Mucosa of stomach (tissue), 1 donor: ENCODE measurements around the gene POLR2M.
A peak's percentile ranks its signal among the peaks of the same experiment; 100 is the strongest.

ENCODE experiments used
- H3K27me3 ChIP-seq: one replicate; pipeline ENCODE4 v1.7.0; 2013; ENCODE audit warnings: mild to moderate bottlenecking, low read length; ENCODE audit not compliant: control insufficient read depth, insufficient read depth
- H3K36me3 ChIP-seq: one replicate; pipeline ENCODE4 v1.7.0; 2013; ENCODE audit warnings: low read length; ENCODE audit not compliant: control insufficient read depth, insufficient read depth
- H3K4me1 ChIP-seq: one replicate; pipeline ENCODE4 v1.7.0; 2013; ENCODE audit warnings: mild to moderate bottlenecking, low read length; ENCODE audit not compliant: control insufficient read depth, insufficient read depth
- H3K4me3 ChIP-seq: one replicate; pipeline ENCODE4 v1.7.0; 2013; ENCODE audit warnings: low read length
- H3K9ac ChIP-seq: one replicate; pipeline ENCODE4 v1.7.0; 2013; ENCODE audit warnings: mild to moderate bottlenecking, low read length, moderate library complexity
- H3K9me3 ChIP-seq: one replicate; pipeline ENCODE4 v1.7.0; 2013; ENCODE audit warnings: mild to moderate bottlenecking, low read length, moderate library complexity; ENCODE audit not compliant: control insufficient read depth
- donor health status: Pancreatic carcinoma.

Gene POLR2M

GRCh38 chr15:57706405-57707209 lies at the start of gene POLR2M:
POLR2M (plus strand) TSS chr15:57706714; CDS start chr15:57706843, 129 bp downstream.
- no peaks in the 10 kb centered on the region for H3K27me3 ChIP-seq
- peaks cover 6% of the 10 kb centered on the region for H3K4me1 ChIP-seq
- peak within 1 kb of the TSS; percentile 97 for H3K9ac ChIP-seq
- peak within 1 kb of the TSS; percentile 65 for H3K4me3 ChIP-seq
- H3K9me3 ChIP-seq, result no peaks in the 10 kb centered on the region
- H3K36me3 ChIP-seq, result no peaks in the 10 kb centered on the region

GRCh38 chr15:57657619-57658018 lies 48.9 kb upstream of the POLR2M start:
- Histone ChIP-seq H3K4me1 (peaks cover 15% of the 10 kb centered on the region), H3K36me3 (no peaks in the 10 kb centered on the region), H3K27me3 (no peaks in the 10 kb centered on the region), H3K9ac (no peak overlapping the region), H3K9me3 (no peaks in the 10 kb centered on the region), H3K4me3 (no peak overlapping the region)

- H3K4me3 ChIP-seq, result no peak overlapping the region
- no peak overlapping the region for H3K9ac ChIP-seq
- H3K36me3 ChIP-seq, result no peaks in the 10 kb centered on the region
- peaks cover 19% of the 10 kb centered on the region for H3K4me1 ChIP-seq
- no peaks in the 10 kb centered on the region for H3K9me3 ChIP-seq
- H3K27me3 ChIP-seq, result no peaks in the 10 kb centered on the region
Observed at GRCh38 chr15:57662091-57662744, 44.3 kb upstream of the POLR2M start.

- Histone ChIP-seq H3K4me1 (peaks cover 20% of the 10 kb centered on the region), H3K4me3 (no peak overlapping the region), H3K9ac (no peak overlapping the region)
Observed at GRCh38 chr15:57662802-57663201, 43.7 kb upstream of the POLR2M start.

GRCh38 chr15:57663262-57663661 lies 43.3 kb upstream of the POLR2M start:
- no peaks in the 10 kb centered on the region for H3K27me3 ChIP-seq
- H3K36me3 ChIP-seq, result no peaks in the 10 kb centered on the region
- no peak overlapping the region for H3K9ac ChIP-seq
- no peaks in the 10 kb centered on the region for H3K9me3 ChIP-seq
- H3K4me3 ChIP-seq, result no peak overlapping the region
- peaks cover 23% of the 10 kb centered on the region for H3K4me1 ChIP-seq

More at GRCh38 chr15:57662802-57663201, 43.7 kb upstream of the POLR2M start:
- H3K27me3 ChIP-seq, result no peaks in the 10 kb centered on the region
- no peaks in the 10 kb centered on the region for H3K36me3 ChIP-seq
- H3K9me3 ChIP-seq, result no peaks in the 10 kb centered on the region

GRCh38 chr15:57665194-57665593 lies 41.3 kb upstream of the POLR2M start:
- Histone ChIP-seq H3K9ac (no peak overlapping the region), H3K36me3 (no peaks in the 10 kb centered on the region), H3K9me3 (no peaks in the 10 kb centered on the region), H3K4me3 (no peak overlapping the region), H3K27me3 (no peaks in the 10 kb centered on the region), H3K4me1 (peaks cover 25% of the 10 kb centered on the region)

- no peak overlapping the region for H3K9ac ChIP-seq
- H3K27me3 ChIP-seq, result no peaks in the 10 kb centered on the region
- H3K4me3 ChIP-seq, result no peak overlapping the region
- peaks cover 25% of the 10 kb centered on the region for H3K4me1 ChIP-seq
- no peaks in the 10 kb centered on the region for H3K9me3 ChIP-seq
- H3K36me3 ChIP-seq, result no peaks in the 10 kb centered on the region
Observed at GRCh38 chr15:57665939-57666338, 40.6 kb upstream of the POLR2M start.

- H3K4me1 ChIP-seq, result peaks cover 17% of the 10 kb centered on the region
- H3K4me3 ChIP-seq, result peak overlapping the region; percentile 17
- H3K36me3 ChIP-seq, result no peaks in the 10 kb centered on the region
- H3K9ac ChIP-seq, result no peak overlapping the region
- no peaks in the 10 kb centered on the region for H3K27me3 ChIP-seq
- no peaks in the 10 kb centered on the region for H3K9me3 ChIP-seq
Observed at GRCh38 chr15:57667171-57667849, 39.2 kb upstream of the POLR2M start.

GRCh38 chr15:57668016-57668415 lies 38.5 kb upstream of the POLR2M start:
- peaks cover 11% of the 10 kb centered on the region for H3K4me1 ChIP-seq
- H3K27me3 ChIP-seq, result no peaks in the 10 kb centered on the region
- no peak overlapping the region for H3K9ac ChIP-seq
- H3K36me3 ChIP-seq, result no peaks in the 10 kb centered on the region
- H3K4me3 ChIP-seq, result no peak overlapping the region
- no peaks in the 10 kb centered on the region for H3K9me3 ChIP-seq

GRCh38 chr15:57671636-57672035 lies 34.9 kb upstream of the POLR2M start:
- no peak overlapping the region for H3K4me3 ChIP-seq
- no peaks in the 10 kb centered on the region for H3K9me3 ChIP-seq
- H3K9ac ChIP-seq, result no peak overlapping the region
- H3K4me1 ChIP-seq, result peaks cover 31% of the 10 kb centered on the region
- H3K36me3 ChIP-seq, result no peaks in the 10 kb centered on the region
- H3K27me3 ChIP-seq, result no peaks in the 10 kb centered on the region

GRCh38 chr15:57675481-57676181 lies 30.9 kb upstream of the POLR2M start:
- H3K9ac ChIP-seq, result no peak overlapping the region
- no peaks in the 10 kb centered on the region for H3K27me3 ChIP-seq
- H3K4me1 ChIP-seq, result peaks cover 27% of the 10 kb centered on the region
- no peaks in the 10 kb centered on the region for H3K36me3 ChIP-seq
- no peaks in the 10 kb centered on the region for H3K9me3 ChIP-seq
- no peak overlapping the region for H3K4me3 ChIP-seq
